ENCODE data around the gene KRTAP13-4.

The KRTAP13-4 gene

GRCh38 chr21:30437010-30437565 is 7.1 kb downstream of the KRTAP13-4 start:
- no peak for TF ChIP-seq ESRRG (CRISPR knock-in tag; IDR thresholded peaks at IDR 0.05)
- TF ChIP-seq ZNF565 (CRISPR knock-in tag; conservative IDR thresholded peaks at IDR 0.05; ENCODE audit: low read depth), result no peak
- TF ChIP-seq SNAI2 (CRISPR knock-in tag; IDR thresholded peaks at IDR 0.05), result no peak
- TF ChIP-seq CSRNP3 (CRISPR knock-in tag; IDR thresholded peaks at IDR 0.05), result no peak
- no peak for TF ChIP-seq PATZ1 (CRISPR knock-in tag; IDR thresholded peaks at IDR 0.05; ENCODE audit: borderline replicate concordance)
- no peak for TF ChIP-seq OSR1 (CRISPR knock-in tag; IDR thresholded peaks at IDR 0.05)
- no peak for TF ChIP-seq ZFP3 (CRISPR knock-in tag; IDR thresholded peaks at IDR 0.05)
- TF ChIP-seq ARNTL (CRISPR knock-in tag; IDR thresholded peaks at IDR 0.05; ENCODE audit: borderline replicate concordance, low read depth), result no peak
- no peak for TF ChIP-seq CSDC2 (CRISPR knock-in tag; IDR thresholded peaks at IDR 0.05)
- no peak for TF ChIP-seq CREB5 (CRISPR knock-in tag; IDR thresholded peaks at IDR 0.05; ENCODE audit: low read depth)
- TF ChIP-seq ZFP30 (CRISPR knock-in tag; IDR thresholded peaks at IDR 0.05), result no peak
- TF ChIP-seq ZC3H10 (CRISPR knock-in tag; IDR thresholded peaks at IDR 0.05), result no peak
- no peak for TF ChIP-seq RARB (CRISPR knock-in tag; IDR thresholded peaks at IDR 0.05)
- no peak for TF ChIP-seq TSHZ2 (CRISPR knock-in tag; IDR thresholded peaks at IDR 0.05)
- TF ChIP-seq ZNF70 (CRISPR knock-in tag; IDR thresholded peaks at IDR 0.05), result no peak
- TF ChIP-seq PPARA (CRISPR knock-in tag; IDR thresholded peaks at IDR 0.05; ENCODE audit: borderline replicate concordance), result no peak
- TF ChIP-seq POU6F1 (CRISPR knock-in tag; IDR thresholded peaks at IDR 0.05; ENCODE audit: borderline replicate concordance, low read depth), result no peak
- TF ChIP-seq ISL1 (CRISPR knock-in tag; IDR thresholded peaks at IDR 0.05), result no peak
- no peak for TF ChIP-seq TOX (CRISPR knock-in tag; IDR thresholded peaks at IDR 0.05; ENCODE audit: borderline replicate concordance)
- ATAC-seq, result no peak

GRCh38 chr21:30439975-30440374 is 10.0 kb downstream of the KRTAP13-4 start, which contains the start of gene KRTAP15-1:
Gene KRTAP15-1, plus strand, starts transcription at chr21:30440275. Its CDS starts 53 bp downstream, at chr21:30440328.
- TF ChIP-seq TOX (CRISPR knock-in tag; IDR thresholded peaks at IDR 0.05; ENCODE audit: borderline replicate concordance) (no peak), TCF4 (CRISPR knock-in tag; IDR thresholded peaks at IDR 0.05; ENCODE audit: borderline replicate concordance) (no peak)
- ATAC-seq, result no peak

- no peak for TF ChIP-seq ISL1 (CRISPR knock-in tag; IDR thresholded peaks at IDR 0.05)
- no peak for TF ChIP-seq GLIS3 (CRISPR knock-in tag; IDR thresholded peaks at IDR 0.05)
- TF ChIP-seq ARNTL (CRISPR knock-in tag; IDR thresholded peaks at IDR 0.05; ENCODE audit: borderline replicate concordance, low read depth), result no peak
- TF ChIP-seq SNAI2 (CRISPR knock-in tag; IDR thresholded peaks at IDR 0.05), result no peak
- TF ChIP-seq ZNF8 (CRISPR knock-in tag; IDR thresholded peaks at IDR 0.05), result no peak
- no peak for TF ChIP-seq PPARA (CRISPR knock-in tag; IDR thresholded peaks at IDR 0.05; ENCODE audit: borderline replicate concordance)
- no peak for TF ChIP-seq CSDC2 (CRISPR knock-in tag; IDR thresholded peaks at IDR 0.05)
- TF ChIP-seq TOX (CRISPR knock-in tag; IDR thresholded peaks at IDR 0.05; ENCODE audit: borderline replicate concordance), result no peak
- no peak for TF ChIP-seq TCF4 (CRISPR knock-in tag; IDR thresholded peaks at IDR 0.05; ENCODE audit: borderline replicate concordance)
- no peak for TF ChIP-seq BACH2 (CRISPR knock-in tag; IDR thresholded peaks at IDR 0.05; ENCODE audit: borderline replicate concordance)
- no peak for TF ChIP-seq POU6F1 (CRISPR knock-in tag; IDR thresholded peaks at IDR 0.05; ENCODE audit: borderline replicate concordance, low read depth)
- TF ChIP-seq ESRRG (CRISPR knock-in tag; IDR thresholded peaks at IDR 0.05), result no peak
- no peak for TF ChIP-seq RARB (CRISPR knock-in tag; IDR thresholded peaks at IDR 0.05)
- ATAC-seq, result no peak
These were observed 13.2 kb downstream of the KRTAP13-4 start for GRCh38 chr21:30443226-30443625.
